GM12801 (cell line): ENCODE data around the gene TUBB4A.

ENCODE experiments used
- TF ChIP-seq, protein P1 (sequence below): IDR thresholded peaks from one replicate; pipeline ENCODE4 v1.5.1; 2011; ENCODE audit warnings: control low read depth; ENCODE audit not compliant: insufficient read length; ENCODE audit errors: extremely low read depth

TUBB4A gene

DNA sequence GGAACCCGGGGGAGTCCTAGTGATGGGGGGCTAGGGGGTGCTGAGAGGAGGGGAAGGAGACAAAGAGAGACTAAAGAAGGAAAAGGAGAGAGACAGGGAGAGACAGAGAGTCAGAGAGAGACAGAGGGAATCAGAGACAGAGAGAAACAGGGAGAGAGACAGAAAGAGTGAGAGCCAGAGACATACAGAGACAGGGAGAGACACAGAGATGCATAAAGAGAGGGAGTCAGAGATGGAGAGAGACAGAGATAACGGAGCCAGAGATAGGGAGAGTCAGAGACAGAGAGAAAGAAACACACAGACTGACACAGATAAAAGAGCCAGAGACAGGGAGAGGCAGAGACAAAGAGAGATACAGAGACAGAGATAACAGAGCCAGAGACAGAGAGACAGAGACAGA lies 27.2 kb upstream of the TUBB4A start:
- TF ChIP-seq, protein P1, sequence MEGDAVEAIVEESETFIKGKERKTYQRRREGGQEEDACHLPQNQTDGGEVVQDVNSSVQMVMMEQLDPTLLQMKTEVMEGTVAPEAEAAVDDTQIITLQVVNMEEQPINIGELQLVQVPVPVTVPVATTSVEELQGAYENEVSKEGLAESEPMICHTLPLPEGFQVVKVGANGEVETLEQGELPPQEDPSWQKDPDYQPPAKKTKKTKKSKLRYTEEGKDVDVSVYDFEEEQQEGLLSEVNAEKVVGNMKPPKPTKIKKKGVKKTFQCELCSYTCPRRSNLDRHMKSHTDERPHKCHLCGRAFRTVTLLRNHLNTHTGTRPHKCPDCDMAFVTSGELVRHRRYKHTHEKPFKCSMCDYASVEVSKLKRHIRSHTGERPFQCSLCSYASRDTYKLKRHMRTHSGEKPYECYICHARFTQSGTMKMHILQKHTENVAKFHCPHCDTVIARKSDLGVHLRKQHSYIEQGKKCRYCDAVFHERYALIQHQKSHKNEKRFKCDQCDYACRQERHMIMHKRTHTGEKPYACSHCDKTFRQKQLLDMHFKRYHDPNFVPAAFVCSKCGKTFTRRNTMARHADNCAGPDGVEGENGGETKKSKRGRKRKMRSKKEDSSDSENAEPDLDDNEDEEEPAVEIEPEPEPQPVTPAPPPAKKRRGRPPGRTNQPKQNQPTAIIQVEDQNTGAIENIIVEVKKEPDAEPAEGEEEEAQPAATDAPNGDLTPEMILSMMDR, result no peak

DNA sequence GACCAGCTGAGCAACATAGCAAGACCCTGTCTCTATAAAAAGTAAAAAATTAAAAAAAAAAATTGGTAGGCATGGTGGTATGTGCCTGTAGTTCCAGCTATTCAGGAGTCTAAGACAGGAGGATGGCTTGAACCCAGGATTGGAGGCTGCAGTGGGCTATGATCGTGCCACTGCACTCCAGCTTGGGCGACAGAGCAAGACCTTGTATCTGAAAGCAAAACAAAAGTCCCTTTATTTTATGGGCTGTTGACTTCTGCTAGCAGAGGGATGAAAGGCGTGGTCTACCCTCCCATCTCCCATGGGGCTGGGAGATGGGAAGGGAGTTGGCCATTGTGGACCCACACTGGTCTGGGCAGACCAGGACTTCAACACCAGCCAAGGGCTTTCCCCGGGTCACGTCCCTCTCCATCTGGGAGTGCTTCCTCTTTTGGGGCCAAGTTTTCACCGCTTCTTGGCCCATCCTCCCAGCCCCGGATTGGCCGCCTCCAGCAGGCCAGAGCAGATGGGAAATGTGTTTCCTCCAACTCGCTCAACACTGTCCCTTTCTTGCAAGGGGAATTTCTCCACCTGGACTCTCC lies 26.5 kb upstream of the TUBB4A start:
- TF ChIP-seq, protein P1, result no peak

DNA sequence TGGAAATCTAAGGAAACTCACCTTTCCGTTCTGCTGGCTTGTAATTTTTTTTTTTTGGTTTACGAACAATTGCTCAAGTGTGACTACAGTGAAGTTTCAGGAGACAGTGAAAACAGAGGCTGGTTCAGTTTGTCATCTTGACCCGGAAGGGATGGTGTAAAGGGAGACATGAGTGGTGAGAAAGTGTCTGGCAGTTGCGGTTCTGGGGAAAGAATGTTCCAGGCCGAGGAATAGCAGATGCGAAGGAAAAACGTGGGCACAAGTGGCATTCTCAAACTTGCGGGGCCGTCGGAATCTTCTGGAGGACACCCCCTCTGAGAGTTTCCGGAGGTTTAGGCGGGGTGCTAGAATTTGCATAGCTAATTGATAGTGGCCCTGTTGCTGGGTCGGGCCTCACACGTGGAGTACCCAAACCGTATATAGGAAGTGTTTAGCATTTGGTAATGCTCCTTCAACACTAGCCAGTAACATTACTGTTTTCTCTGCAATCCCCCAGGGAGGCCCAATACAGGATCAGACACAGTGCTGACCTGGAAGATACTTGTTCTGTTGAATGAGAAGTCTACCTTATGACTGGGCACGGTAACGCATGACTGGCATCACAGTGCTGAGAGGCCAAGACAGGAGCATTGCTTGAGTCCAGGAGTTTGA lies 25.9 kb upstream of the TUBB4A start:
- TF ChIP-seq, protein P1, result no peak

DNA sequence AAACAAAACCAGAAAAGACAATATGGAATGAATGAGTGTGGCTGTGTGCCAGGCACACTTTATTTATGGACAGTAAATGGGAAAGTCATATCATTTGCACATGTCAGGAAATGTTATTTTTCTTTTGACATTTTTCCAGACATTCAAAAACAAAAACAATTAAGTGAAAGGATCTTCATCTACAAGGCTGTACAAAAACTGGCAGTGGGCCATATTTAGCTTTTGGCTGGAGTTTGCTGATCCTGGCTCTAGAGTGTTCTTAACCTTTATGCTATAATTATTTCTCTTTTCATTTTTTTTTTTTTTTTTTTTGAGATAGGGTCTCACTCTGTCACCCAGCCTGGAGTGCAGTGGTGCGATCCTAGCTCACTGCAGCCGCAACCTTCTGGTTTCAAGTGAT lies 22.2 kb upstream of the TUBB4A start:
- TF ChIP-seq, protein P1, result no peak

DNA sequence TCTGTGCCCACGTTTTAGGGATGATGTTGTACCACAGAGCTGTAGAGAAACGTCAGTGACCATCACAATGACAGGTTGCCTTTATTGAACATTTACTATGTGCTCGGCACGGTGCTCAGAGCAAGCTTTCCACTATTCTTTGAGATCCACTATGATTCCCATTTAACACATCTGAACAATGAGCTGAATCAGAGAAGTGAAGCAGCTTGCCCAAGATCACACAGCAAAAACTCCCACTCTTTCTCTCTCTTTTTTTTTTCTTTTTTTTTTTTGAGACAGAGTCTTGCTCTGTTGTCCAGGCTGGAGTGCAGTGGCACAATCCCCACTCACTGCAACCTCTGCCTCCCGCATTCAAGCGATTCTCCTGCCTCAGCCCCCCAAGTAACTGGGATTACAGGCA lies 20.6 kb upstream of the TUBB4A start:
- TF ChIP-seq, protein P1, result no peak

DNA sequence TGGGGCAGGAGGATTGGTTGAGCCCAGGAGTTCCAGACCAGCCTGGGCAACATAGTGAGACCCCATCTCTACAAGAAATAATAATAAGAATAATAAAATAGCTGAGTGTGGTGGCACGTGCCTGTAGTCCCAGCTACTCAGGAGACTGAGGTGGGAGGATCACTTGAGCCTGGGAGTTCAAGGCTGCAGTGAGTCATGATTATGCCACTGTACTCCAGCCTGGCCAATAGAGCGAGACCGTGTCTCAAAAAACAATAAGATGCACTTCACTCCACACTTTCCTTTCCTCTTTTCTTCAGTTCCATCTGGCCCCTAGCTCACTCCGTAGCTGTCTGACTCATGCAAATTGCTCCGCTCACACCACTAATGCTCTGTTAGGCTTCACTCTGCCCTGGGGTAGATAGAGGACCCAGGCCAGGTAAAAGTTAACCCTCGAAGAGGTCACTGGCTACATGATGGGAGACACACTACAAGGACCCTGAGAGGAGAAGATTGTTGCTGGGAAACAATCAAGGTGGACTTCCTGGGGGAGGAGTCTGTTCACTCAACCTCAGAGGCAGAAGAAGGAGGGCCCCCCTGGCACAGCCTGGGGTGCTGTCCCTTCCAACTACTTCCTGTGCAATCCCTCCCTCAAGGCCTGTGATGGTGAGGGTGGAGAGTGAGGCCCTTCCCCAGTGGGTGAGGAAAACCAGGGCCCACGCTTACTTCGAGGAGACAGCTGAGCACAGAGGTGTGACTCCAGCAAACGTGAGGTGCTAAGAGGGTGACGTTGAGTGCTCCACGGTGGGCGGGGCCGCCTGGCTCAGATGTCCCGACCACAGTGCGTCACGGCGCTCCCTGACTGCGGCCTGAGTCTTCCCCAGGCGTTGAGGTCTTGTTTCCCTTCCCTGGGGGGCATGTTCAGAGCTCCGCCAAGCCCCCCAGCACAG lies 19.9 kb upstream of the TUBB4A start:
- TF ChIP-seq, protein P1, result no peak

DNA sequence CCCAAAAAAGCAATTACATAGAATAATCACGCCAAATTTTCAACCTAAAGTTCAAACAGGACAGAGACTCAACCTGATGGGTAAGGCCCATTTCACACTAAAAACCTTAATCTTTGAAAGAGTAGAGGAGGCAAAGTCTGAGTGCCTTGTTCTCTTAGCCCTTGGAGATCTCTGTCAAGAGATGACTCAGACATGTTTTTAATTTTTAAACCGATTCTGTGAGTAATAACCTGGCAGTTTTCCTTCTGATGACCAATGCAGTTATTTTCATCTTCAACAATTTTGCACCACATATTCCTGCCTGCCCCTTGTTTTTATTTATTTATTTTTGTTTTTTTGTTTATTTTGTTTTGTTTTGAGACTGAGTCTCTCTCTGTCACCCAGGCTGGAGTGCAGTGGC lies 17.2 kb upstream of the TUBB4A start:
- TF ChIP-seq, protein P1, result no peak
